ENCODE results near the gene ZFAND2B. TPM values are rescaled to one million over a fixed set of nuclear protein-coding genes. Genes with fewer than 3 reads are reported as not detected.

Gene ZFAND2B
- total RNA-seq, 1 experiment from 2014 or later = 25.7 TPM

DNA sequence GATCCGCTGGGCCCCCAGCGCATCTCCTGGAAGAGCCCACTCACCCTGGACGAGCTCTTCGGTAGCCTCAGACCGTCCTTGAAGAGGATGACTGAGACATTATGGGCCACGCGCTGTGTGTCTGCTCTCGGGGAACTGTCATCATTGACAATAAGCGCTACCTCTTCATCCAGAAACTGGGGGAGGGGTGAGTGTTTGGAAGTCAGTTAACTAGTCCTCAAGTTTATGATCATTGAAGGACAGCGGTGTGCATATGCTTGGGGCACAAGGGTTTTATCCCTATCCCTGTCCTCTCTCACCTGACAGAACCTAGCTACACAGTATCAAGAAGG is 39.3 kb downstream of the ZFAND2B start:
- no peak for TF ChIP-seq CTCF (IDR thresholded peaks at IDR 0.05; ENCODE audit: unreplicated experiment)
- H3K4me3 Mint-ChIP-seq (ENCODE audit: low read depth, unreplicated experiment) = peak overlapping the region; percentile 79
- intact Hi-C loops (cut with micrococcal nuclease; ENCODE audit: unreplicated experiment) = no loop called here
- H3K36me3 Mint-ChIP-seq (ENCODE audit: insufficient read depth, unreplicated experiment) = peaks cover 44% of the 10 kb centered on the region
- H3K27me3 Mint-ChIP-seq (ENCODE audit: unreplicated experiment) = no peaks in the 10 kb centered on the region
- no peaks in the 10 kb centered on the region for H3K9me3 Mint-ChIP-seq (ENCODE audit: low read depth, unreplicated experiment)
- peaks cover 30% of the 10 kb centered on the region for H3K4me1 Mint-ChIP-seq (ENCODE audit: low read depth, unreplicated experiment)
- no TSS peak for BruUV-seq (replicated peaks)
- CTCF ChIA-PET = interaction anchor here (1.0 to 1.7 kb wide), 5 partner anchors 8 to 49 kb away, joined by 3 to 6 read pairs (median 3); partner anchors contain the start of genes DNAJB2 and TUBA4A
- H3K27ac Mint-ChIP-seq (ENCODE audit: unreplicated experiment) = peak overlapping the region; percentile 79
- DNase-seq = no peak

- H3K4me1 Mint-ChIP-seq (ENCODE audit: low read depth, unreplicated experiment) = peaks cover 34% of the 10 kb centered on the region
- no TSS peak for BruUV-seq (replicated peaks)
Observed at GRCh38 chr2:219246559-219246958, 40.0 kb downstream of the ZFAND2B start.

DNA sequence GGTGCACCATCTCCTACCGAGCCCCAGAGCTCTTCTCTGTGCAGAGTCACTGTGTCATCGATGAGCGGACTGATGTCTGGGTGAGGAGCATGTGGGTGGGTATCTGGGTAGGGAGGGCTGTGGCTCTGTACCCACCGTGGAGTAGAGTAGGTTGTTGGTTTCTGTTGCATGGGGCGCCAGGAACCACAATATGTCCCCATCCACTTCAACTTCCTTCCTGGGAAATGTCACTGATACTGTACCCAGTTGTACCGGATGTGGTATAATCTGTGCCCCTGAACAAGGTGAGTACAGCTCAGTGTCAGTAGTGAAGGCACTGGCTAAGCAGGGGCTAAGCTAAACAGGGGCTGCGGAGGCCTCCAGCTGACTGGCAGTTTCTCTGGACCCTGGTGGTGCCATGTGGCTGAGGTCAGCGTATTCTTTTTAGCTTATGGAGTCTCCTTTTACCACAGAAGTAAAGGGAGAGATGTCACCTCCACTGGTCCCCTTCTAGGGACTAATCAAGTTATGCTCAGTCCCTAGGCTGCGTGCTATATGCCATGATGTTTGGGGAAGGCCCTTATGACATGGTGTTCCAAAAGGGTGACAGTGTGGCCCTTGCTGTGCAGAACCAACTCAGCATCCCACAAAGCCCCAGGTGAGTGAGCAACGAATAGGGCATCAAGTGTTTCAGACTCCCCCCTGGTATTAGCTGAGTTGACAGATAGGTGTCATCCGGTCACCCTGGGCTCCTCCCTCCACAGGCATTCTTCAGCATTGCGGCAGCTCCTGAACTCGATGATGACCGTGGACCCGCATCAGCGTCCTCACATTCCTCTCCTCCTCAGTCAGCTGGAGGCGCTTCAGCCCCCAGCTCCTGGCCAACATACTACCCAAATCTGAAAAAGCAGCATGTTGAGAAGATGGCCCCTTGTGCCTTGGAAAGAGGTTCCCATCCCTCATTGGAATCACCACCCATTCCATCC is 41.4 kb downstream of the ZFAND2B start:
- BruUV-seq (replicated peaks) = no TSS peak
- H3K9me3 Mint-ChIP-seq (ENCODE audit: low read depth, unreplicated experiment) = no peaks in the 10 kb centered on the region
- H3K4me3 Mint-ChIP-seq (ENCODE audit: low read depth, unreplicated experiment) = peak overlapping the region; percentile 54
- CTCF ChIA-PET = interaction anchor here (2.2 to 2.6 kb wide), 2 partner anchors 31 to 47 kb away, joined by 16 to 26 read pairs; partner anchors contain the start of gene DNAJB2
- H3K4me1 Mint-ChIP-seq (ENCODE audit: low read depth, unreplicated experiment) = peaks cover 48% of the 10 kb centered on the region
- H3K27me3 Mint-ChIP-seq (ENCODE audit: unreplicated experiment) = no peaks in the 10 kb centered on the region
- intact Hi-C loops (cut with micrococcal nuclease; ENCODE audit: unreplicated experiment) = no loop called here
- no peak for DNase-seq
- H3K36me3 Mint-ChIP-seq (ENCODE audit: insufficient read depth, unreplicated experiment) = peaks cover 62% of the 10 kb centered on the region
- H3K27ac Mint-ChIP-seq (ENCODE audit: unreplicated experiment) = peak overlapping the region; percentile 96
- TF ChIP-seq CTCF (IDR thresholded peaks at IDR 0.05; ENCODE audit: unreplicated experiment) = no peak

More at GRCh38 chr2:219246559-219246958, 40.0 kb downstream of the ZFAND2B start:
- Mint-ChIP-seq H3K36me3 (ENCODE audit: insufficient read depth, unreplicated experiment) (peaks cover 50% of the 10 kb centered on the region), H3K4me3 (ENCODE audit: low read depth, unreplicated experiment) (peak overlapping the region; percentile 79), H3K27me3 (ENCODE audit: unreplicated experiment) (no peaks in the 10 kb centered on the region), H3K9me3 (ENCODE audit: low read depth, unreplicated experiment) (no peaks in the 10 kb centered on the region), H3K27ac (ENCODE audit: unreplicated experiment) (no peak overlapping the region)
- DNase-seq = no peak
- no peak for TF ChIP-seq CTCF (IDR thresholded peaks at IDR 0.05; ENCODE audit: unreplicated experiment)
- intact Hi-C loops (cut with micrococcal nuclease; ENCODE audit: unreplicated experiment) = no loop called here
- CTCF ChIA-PET = interaction anchor here (1.0 kb wide), 1 partner anchor 32 kb away, joined by 3 read pairs; the partner anchor contains the start of gene DNAJB2

GRCh38 chr2:219248845-219249202 is 42.2 kb downstream of the ZFAND2B start:
- H3K4me1 Mint-ChIP-seq (ENCODE audit: low read depth, unreplicated experiment) = peaks cover 48% of the 10 kb centered on the region
- CTCF ChIA-PET = interaction anchor here (0.7 to 2.6 kb wide), 6 partner anchors 19 to 139 kb away, joined by 3 to 26 read pairs (median 5); partner anchors contain the start of genes ANKZF1, ATG9A, DNAJB2 and DNPEP
- intact Hi-C loops (cut with micrococcal nuclease; ENCODE audit: unreplicated experiment) = loop anchor here (1.0 kb wide), 1 partner anchor 30 kb away; the partner anchor contains the start of gene DNAJB2
- H3K9me3 Mint-ChIP-seq (ENCODE audit: low read depth, unreplicated experiment) = no peaks in the 10 kb centered on the region
- no peak for TF ChIP-seq CTCF (IDR thresholded peaks at IDR 0.05; ENCODE audit: unreplicated experiment)
- BruUV-seq (replicated peaks) = no TSS peak
- H3K27me3 Mint-ChIP-seq (ENCODE audit: unreplicated experiment) = no peaks in the 10 kb centered on the region
- peak overlapping the region; percentile 96 for H3K27ac Mint-ChIP-seq (ENCODE audit: unreplicated experiment)
- H3K36me3 Mint-ChIP-seq (ENCODE audit: insufficient read depth, unreplicated experiment) = peaks cover 71% of the 10 kb centered on the region
- peak overlapping the region; percentile 54 for H3K4me3 Mint-ChIP-seq (ENCODE audit: low read depth, unreplicated experiment)
- DNase-seq = no peak
